ENCODE measurements around the gene ZBTB44.

The ZBTB44 gene

GRCh38 chr11:130188585-130189347, 126.0 kb downstream of the ZBTB44 start:
- no peak overlapping the region for H3K9ac ChIP-seq (ENCODE audit: low read depth, low read length)
- no peaks in the 10 kb centered on the region for H3K27me3 ChIP-seq (ENCODE audit: control insufficient read depth, insufficient read depth, low read length)
- no peaks in the 10 kb centered on the region for H3K9me3 ChIP-seq (ENCODE audit: control insufficient read depth, insufficient read depth, low read length)
- no peaks in the 10 kb centered on the region for H3K4me1 ChIP-seq (ENCODE audit: control insufficient read depth, insufficient read depth, low read length)
- no peaks in the 10 kb centered on the region for H3K36me3 ChIP-seq (ENCODE audit: control insufficient read depth, insufficient read depth, low read length)
- H3K4me3 ChIP-seq (ENCODE audit: low read depth, low read length), result no peak overlapping the region

- Histone ChIP-seq H3K4me1 (ENCODE audit: control insufficient read depth, insufficient read depth, low read length) (no peaks in the 10 kb centered on the region), H3K36me3 (ENCODE audit: control insufficient read depth, insufficient read depth, low read length) (no peaks in the 10 kb centered on the region), H3K9me3 (ENCODE audit: control insufficient read depth, insufficient read depth, low read length) (no peaks in the 10 kb centered on the region), H3K9ac (ENCODE audit: low read depth, low read length) (no peak overlapping the region), H3K27me3 (ENCODE audit: control insufficient read depth, insufficient read depth, low read length) (no peaks in the 10 kb centered on the region), H3K4me3 (ENCODE audit: low read depth, low read length) (no peak overlapping the region)
These were observed 126.7 kb downstream of the ZBTB44 start for GRCh38 chr11:130188047-130188446.

- Histone ChIP-seq H3K36me3 (ENCODE audit: control insufficient read depth, insufficient read depth, low read length) (no peaks in the 10 kb centered on the region), H3K9ac (ENCODE audit: low read depth, low read length) (no peak overlapping the region), H3K4me3 (ENCODE audit: low read depth, low read length) (no peak overlapping the region), H3K9me3 (ENCODE audit: control insufficient read depth, insufficient read depth, low read length) (no peaks in the 10 kb centered on the region), H3K4me1 (ENCODE audit: control insufficient read depth, insufficient read depth, low read length) (no peaks in the 10 kb centered on the region), H3K27me3 (ENCODE audit: control insufficient read depth, insufficient read depth, low read length) (no peaks in the 10 kb centered on the region)
These were observed 127.6 kb downstream of the ZBTB44 start for GRCh38 chr11:130187096-130187495.

- H3K27me3 ChIP-seq (ENCODE audit: control insufficient read depth, insufficient read depth, low read length), result no peaks in the 10 kb centered on the region
- no peaks in the 10 kb centered on the region for H3K4me1 ChIP-seq (ENCODE audit: control insufficient read depth, insufficient read depth, low read length)
- no peak overlapping the region for H3K9ac ChIP-seq (ENCODE audit: low read depth, low read length)
- no peak overlapping the region for H3K4me3 ChIP-seq (ENCODE audit: low read depth, low read length)
- no peaks in the 10 kb centered on the region for H3K9me3 ChIP-seq (ENCODE audit: control insufficient read depth, insufficient read depth, low read length)
- H3K36me3 ChIP-seq (ENCODE audit: control insufficient read depth, insufficient read depth, low read length), result no peaks in the 10 kb centered on the region
These were observed 130.7 kb downstream of the ZBTB44 start for GRCh38 chr11:130183878-130184610.

- Histone ChIP-seq H3K27me3 (ENCODE audit: control insufficient read depth, insufficient read depth, low read length) (no peaks in the 10 kb centered on the region), H3K9ac (ENCODE audit: low read depth, low read length) (no peak overlapping the region), H3K4me1 (ENCODE audit: control insufficient read depth, insufficient read depth, low read length) (no peaks in the 10 kb centered on the region), H3K9me3 (ENCODE audit: control insufficient read depth, insufficient read depth, low read length) (no peaks in the 10 kb centered on the region), H3K4me3 (ENCODE audit: low read depth, low read length) (no peak overlapping the region), H3K36me3 (ENCODE audit: control insufficient read depth, insufficient read depth, low read length) (no peaks in the 10 kb centered on the region)
These were observed 133.1 kb downstream of the ZBTB44 start for GRCh38 chr11:130181295-130182272.

GRCh38 chr11:130180896-130181294, 133.8 kb downstream of the ZBTB44 start:
- Histone ChIP-seq H3K27me3 (ENCODE audit: control insufficient read depth, insufficient read depth, low read length) (no peaks in the 10 kb centered on the region), H3K36me3 (ENCODE audit: control insufficient read depth, insufficient read depth, low read length) (no peaks in the 10 kb centered on the region), H3K9ac (ENCODE audit: low read depth, low read length) (no peak overlapping the region), H3K9me3 (ENCODE audit: control insufficient read depth, insufficient read depth, low read length) (no peaks in the 10 kb centered on the region), H3K4me1 (ENCODE audit: control insufficient read depth, insufficient read depth, low read length) (no peaks in the 10 kb centered on the region), H3K4me3 (ENCODE audit: low read depth, low read length) (no peak overlapping the region)

- Histone ChIP-seq H3K9me3 (ENCODE audit: control insufficient read depth, insufficient read depth, low read length) (no peaks in the 10 kb centered on the region), H3K9ac (ENCODE audit: low read depth, low read length) (no peak overlapping the region), H3K4me1 (ENCODE audit: control insufficient read depth, insufficient read depth, low read length) (no peaks in the 10 kb centered on the region), H3K4me3 (ENCODE audit: low read depth, low read length) (no peak overlapping the region), H3K36me3 (ENCODE audit: control insufficient read depth, insufficient read depth, low read length) (no peaks in the 10 kb centered on the region), H3K27me3 (ENCODE audit: control insufficient read depth, insufficient read depth, low read length) (no peaks in the 10 kb centered on the region)
These were observed 134.2 kb downstream of the ZBTB44 start for GRCh38 chr11:130180491-130180890.

- Histone ChIP-seq H3K4me1 (ENCODE audit: control insufficient read depth, insufficient read depth, low read length) (no peaks in the 10 kb centered on the region), H3K9me3 (ENCODE audit: control insufficient read depth, insufficient read depth, low read length) (no peaks in the 10 kb centered on the region), H3K9ac (ENCODE audit: low read depth, low read length) (no peak overlapping the region), H3K27me3 (ENCODE audit: control insufficient read depth, insufficient read depth, low read length) (no peaks in the 10 kb centered on the region), H3K4me3 (ENCODE audit: low read depth, low read length) (no peak overlapping the region), H3K36me3 (ENCODE audit: control insufficient read depth, insufficient read depth, low read length) (no peaks in the 10 kb centered on the region)
These were observed 135.1 kb downstream of the ZBTB44 start for GRCh38 chr11:130179396-130180306.

GRCh38 chr11:130178441-130179339, 136.0 kb downstream of the ZBTB44 start:
- Histone ChIP-seq H3K4me1 (ENCODE audit: control insufficient read depth, insufficient read depth, low read length) (no peaks in the 10 kb centered on the region), H3K9ac (ENCODE audit: low read depth, low read length) (no peak overlapping the region), H3K4me3 (ENCODE audit: low read depth, low read length) (no peak overlapping the region)

GRCh38 chr11:130177782-130178181, 136.9 kb downstream of the ZBTB44 start:
- Histone ChIP-seq H3K4me1 (ENCODE audit: control insufficient read depth, insufficient read depth, low read length) (no peaks in the 10 kb centered on the region), H3K27me3 (ENCODE audit: control insufficient read depth, insufficient read depth, low read length) (no peaks in the 10 kb centered on the region), H3K4me3 (ENCODE audit: low read depth, low read length) (no peak overlapping the region)

More at GRCh38 chr11:130178441-130179339, 136.0 kb downstream of the ZBTB44 start:
- Histone ChIP-seq H3K9me3 (ENCODE audit: control insufficient read depth, insufficient read depth, low read length) (no peaks in the 10 kb centered on the region), H3K36me3 (ENCODE audit: control insufficient read depth, insufficient read depth, low read length) (no peaks in the 10 kb centered on the region), H3K27me3 (ENCODE audit: control insufficient read depth, insufficient read depth, low read length) (no peaks in the 10 kb centered on the region)

More at GRCh38 chr11:130177782-130178181, 136.9 kb downstream of the ZBTB44 start:
- no peaks in the 10 kb centered on the region for H3K9me3 ChIP-seq (ENCODE audit: control insufficient read depth, insufficient read depth, low read length)
- no peaks in the 10 kb centered on the region for H3K36me3 ChIP-seq (ENCODE audit: control insufficient read depth, insufficient read depth, low read length)
- no peak overlapping the region for H3K9ac ChIP-seq (ENCODE audit: low read depth, low read length)

Data from iPS-15b (cell line).